OCI-LY7 (cell line): Measurements from ENCODE around the gene SYNGR1.

Source experiments
- CTCF ChIP-seq: fragments of 200-600 bp; sonication (generic); conservative IDR thresholded peaks from 2 replicates; pipeline ENCODE4 v1.5.1; 2014; ENCODE audit warnings: mild to moderate bottlenecking, antibody characterized with exemption, low read length, moderate library complexity, mixed read lengths
- EZH2phosphoT487 ChIP-seq: fragments of 200-600 bp; sonication (generic); IDR thresholded peaks from 2 replicates; pipeline ENCODE4 v1.6.1; 2018; ENCODE audit warnings: low read depth, borderline replicate concordance, mild to moderate bottlenecking, mixed run types, antibody characterized with exemption, low read length, moderate library complexity, mixed read lengths

GRCh38 chr22:39300186-39300830 lies 49.5 kb upstream of the SYNGR1 start:
- no peak for TF ChIP-seq CTCF
- no peak for TF ChIP-seq EZH2phosphoT487
